ENCODE results near the gene RNF222. TPM values are rescaled to one million over a fixed set of nuclear protein-coding genes. Genes with fewer than 3 reads are reported as not detected.

RNF222 gene
- polyA plus RNA-seq, 1 donor (not counting 4 experiments of a cell fraction or from before 2014, with no cell fraction given) = 0.18 TPM

- no peak overlapping the region for H3K4me2 ChIP-seq (ENCODE audit: control insufficient read depth, extremely low read depth, insufficient read depth, low read depth, low read length)
- TF ChIP-seq CTCF (optimal IDR thresholded peaks at IDR 0.05 in 1 of 3, IDR thresholded peaks at IDR 0.05 in 1 of 3, conservative IDR thresholded peaks at IDR 0.05 in 1 of 3; ENCODE audit: extremely low read depth in 1 of 3, insufficient read depth in 2 of 3, low read length in 3 of 3) (no peak), EZH2 (IDR thresholded peaks at IDR 0.05; ENCODE audit: low read length) (no peak)
- H3K27ac ChIP-seq (ENCODE audit: control insufficient read depth, insufficient read depth, low read length) = no peak overlapping the region
- peaks cover 2% of the 10 kb centered on the region for H3K9me1 ChIP-seq (ENCODE audit: control insufficient read depth, extremely low read depth, insufficient read depth, low read length)
- H3K9me3 ChIP-seq (ENCODE audit: control insufficient read depth, low read depth, low read length) = no peaks in the 10 kb centered on the region
- dilution Hi-C loops (cut with MboI; ENCODE audit: extremely low pct_ligation_motif_present, low sequenced_read_pairs) = no loop called here
- H3K27me3 ChIP-seq (ENCODE audit: control insufficient read depth, extremely low read depth, insufficient read depth, low read length) = no peaks in the 10 kb centered on the region
- FAIRE-seq = no peak
- H3K36me3 ChIP-seq (ENCODE audit: control insufficient read depth in 2 of 2, extremely low read depth in 1 of 2, insufficient read depth in 2 of 2, low read length in 2 of 2) = peaks cover 16 to 35% of the 10 kb centered on the region in 2 experiments
- no peak overlapping the region for H3K9ac ChIP-seq (ENCODE audit: control insufficient read depth, extremely low read depth, insufficient read depth, low read length)
- H4K20me1 ChIP-seq (ENCODE audit: control insufficient read depth, extremely low read depth, insufficient read depth, low read length) = peaks cover 11% of the 10 kb centered on the region
- H2AFZ ChIP-seq (ENCODE audit: control insufficient read depth, low read length) = no peak overlapping the region
- H3K4me3 ChIP-seq (ENCODE audit: control insufficient read depth in 2 of 3, extremely low read depth in 1 of 3, insufficient read depth in 2 of 3, low read depth in 1 of 3, low read length in 3 of 3) = no peak overlapping the region
- H3K4me1 ChIP-seq (ENCODE audit: control insufficient read depth, extremely low read depth, insufficient read depth, low read length) = peaks cover 3% of the 10 kb centered on the region
- peaks cover 61% of the 10 kb centered on the region for H3K79me2 ChIP-seq (ENCODE audit: control insufficient read depth, insufficient read depth, low read length)
- DNase-seq (ENCODE audit: low read depth, low spot score) = no peak
Observed at GRCh38 chr17:8444494-8444893, 46.9 kb upstream of the RNF222 start.

- Histone ChIP-seq H3K79me2 (ENCODE audit: control insufficient read depth, insufficient read depth, low read length) (peaks cover 69% of the 10 kb centered on the region), H3K36me3 (ENCODE audit: control insufficient read depth in 2 of 2, extremely low read depth in 1 of 2, insufficient read depth in 2 of 2, low read length in 2 of 2) (peaks cover 12 to 31% of the 10 kb centered on the region in 2 experiments), H3K9me1 (ENCODE audit: control insufficient read depth, extremely low read depth, insufficient read depth, low read length) (peaks cover 2% of the 10 kb centered on the region), H2AFZ (ENCODE audit: control insufficient read depth, low read length) (no peak overlapping the region), H3K4me1 (ENCODE audit: control insufficient read depth, extremely low read depth, insufficient read depth, low read length) (peaks cover 3% of the 10 kb centered on the region), H3K4me2 (ENCODE audit: control insufficient read depth, extremely low read depth, insufficient read depth, low read depth, low read length) (no peak overlapping the region), H3K9me3 (ENCODE audit: control insufficient read depth, low read depth, low read length) (no peaks in the 10 kb centered on the region), H4K20me1 (ENCODE audit: control insufficient read depth, extremely low read depth, insufficient read depth, low read length) (peaks cover 12% of the 10 kb centered on the region), H3K27me3 (ENCODE audit: control insufficient read depth, extremely low read depth, insufficient read depth, low read length) (no peaks in the 10 kb centered on the region), H3K27ac (ENCODE audit: control insufficient read depth, insufficient read depth, low read length) (no peak overlapping the region), H3K9ac (ENCODE audit: control insufficient read depth, extremely low read depth, insufficient read depth, low read length) (no peak overlapping the region), H3K4me3 (ENCODE audit: control insufficient read depth in 2 of 3, extremely low read depth in 1 of 3, insufficient read depth in 2 of 3, low read depth in 1 of 3, low read length in 3 of 3) (no peak overlapping the region)
- dilution Hi-C loops (cut with MboI; ENCODE audit: extremely low pct_ligation_motif_present, low sequenced_read_pairs) = no loop called here
- TF ChIP-seq EZH2 (IDR thresholded peaks at IDR 0.05; ENCODE audit: low read length) = no peak
- no peak for FAIRE-seq
- no peak for DNase-seq (ENCODE audit: low read depth, low spot score)
Observed at GRCh38 chr17:8443756-8444155, 46.1 kb upstream of the RNF222 start.

- dilution Hi-C loops (cut with MboI; ENCODE audit: extremely low pct_ligation_motif_present, low sequenced_read_pairs) = no loop called here
- no peak for FAIRE-seq
- H3K27me3 ChIP-seq (ENCODE audit: control insufficient read depth, extremely low read depth, insufficient read depth, low read length) = no peaks in the 10 kb centered on the region
- H3K36me3 ChIP-seq (ENCODE audit: control insufficient read depth in 2 of 2, extremely low read depth in 1 of 2, insufficient read depth in 2 of 2, low read length in 2 of 2) = peaks cover 10 to 24% of the 10 kb centered on the region in 2 experiments
- H3K79me2 ChIP-seq (ENCODE audit: control insufficient read depth, insufficient read depth, low read length) = peaks cover 83% of the 10 kb centered on the region
- H3K9ac ChIP-seq (ENCODE audit: control insufficient read depth, extremely low read depth, insufficient read depth, low read length) = no peak overlapping the region
- H3K4me2 ChIP-seq (ENCODE audit: control insufficient read depth, extremely low read depth, insufficient read depth, low read depth, low read length) = no peak overlapping the region
- H3K9me1 ChIP-seq (ENCODE audit: control insufficient read depth, extremely low read depth, insufficient read depth, low read length) = peaks cover 2% of the 10 kb centered on the region
- no peaks in the 10 kb centered on the region for H3K9me3 ChIP-seq (ENCODE audit: control insufficient read depth, low read depth, low read length)
- H3K27ac ChIP-seq (ENCODE audit: control insufficient read depth, insufficient read depth, low read length) = no peak overlapping the region
- no peak overlapping the region for H2AFZ ChIP-seq (ENCODE audit: control insufficient read depth, low read length)
- DNase-seq (ENCODE audit: low read depth, low spot score) = no peak
- no peak for TF ChIP-seq EZH2 (IDR thresholded peaks at IDR 0.05; ENCODE audit: low read length)
- no peak for TF ChIP-seq CTCF (optimal IDR thresholded peaks at IDR 0.05 in 1 of 3, IDR thresholded peaks at IDR 0.05 in 1 of 3, conservative IDR thresholded peaks at IDR 0.05 in 1 of 3; ENCODE audit: extremely low read depth in 1 of 3, insufficient read depth in 2 of 3, low read length in 3 of 3)
- no peak overlapping the region for H3K4me3 ChIP-seq (ENCODE audit: control insufficient read depth in 2 of 3, extremely low read depth in 1 of 3, insufficient read depth in 2 of 3, low read depth in 1 of 3, low read length in 3 of 3)
- H4K20me1 ChIP-seq (ENCODE audit: control insufficient read depth, extremely low read depth, insufficient read depth, low read length) = peaks cover 12% of the 10 kb centered on the region
- H3K4me1 ChIP-seq (ENCODE audit: control insufficient read depth, extremely low read depth, insufficient read depth, low read length) = peaks cover 3% of the 10 kb centered on the region
Observed at GRCh38 chr17:8442310-8442709, 44.7 kb upstream of the RNF222 start.
